Calu3 (cell line): Measurements from ENCODE around the gene UBE2J2. TPM values are rescaled to one million over a fixed set of nuclear protein-coding genes. Genes with fewer than 3 reads are reported as not detected.

Experiments
- BruUV-seq: library from RNA; stranded (reverse); fragments of 400-500 nt; replicated peaks from 2 replicates; lab custom pipeline; 2021; lab: Mats Ljungman, UMichigan
- CTCF ChIA-PET: fragments of 300-600 bp; sonication (Branson Sonifier 250); formaldehyde crosslinking; loops from one replicate; lab custom pipeline; 2022; ENCODE audit warnings: antibody characterized with exemption; lab: Charles Lee
- DNase-seq: peaks from one replicate; pipeline ENCODE4 v3.0.0; 2022
- H3K27ac Mint-ChIP-seq: one replicate; pipeline ENCODE4 v1.8.0; 2022; ENCODE audit warnings: mixed read lengths; ENCODE audit not compliant: unreplicated experiment
- H3K27me3 Mint-ChIP-seq: one replicate; pipeline ENCODE4 v1.8.0; 2022; ENCODE audit warnings: mixed read lengths; ENCODE audit not compliant: unreplicated experiment
- H3K36me3 Mint-ChIP-seq: one replicate; pipeline ENCODE4 v1.8.0; 2022; ENCODE audit warnings: mild to moderate bottlenecking, moderate library complexity, mixed read lengths; ENCODE audit not compliant: insufficient read depth, unreplicated experiment
- H3K4me1 Mint-ChIP-seq: one replicate; pipeline ENCODE4 v1.8.0; 2022; ENCODE audit warnings: mild to moderate bottlenecking, low read depth, mixed read lengths; ENCODE audit not compliant: unreplicated experiment
- H3K4me3 Mint-ChIP-seq: one replicate; pipeline ENCODE4 v1.8.0; 2022; ENCODE audit warnings: mild to moderate bottlenecking, low read depth, moderate library complexity, mixed read lengths; ENCODE audit not compliant: unreplicated experiment
- H3K9me3 Mint-ChIP-seq: one replicate; pipeline ENCODE4 v1.8.0; 2022; ENCODE audit warnings: low read depth, mixed read lengths; ENCODE audit not compliant: unreplicated experiment
- intact Hi-C: fragments of 100-400 bp; cut with micrococcal nuclease; formaldehyde crosslinking; loops from one replicate; pipeline ENCODE4 v1.10.0; 2022; ENCODE audit not compliant: unreplicated experiment
- total RNA-seq: library from RNA; stranded (reverse); gene quantifications from 2 replicates; pipeline ENCODE4 v1.2.3, GENCODE V29; 2022
- TF ChIP-seq, protein P1 (sequence below): fragments of 200-600 bp; IDR thresholded peaks from one replicate; pipeline ENCODE4 v1.8.0; 2022; ENCODE audit warnings: antibody characterized with exemption; ENCODE audit not compliant: unreplicated experiment

Gene UBE2J2
- total RNA-seq, 1 experiment from 2014 or later = 45.6 TPM

DNA sequence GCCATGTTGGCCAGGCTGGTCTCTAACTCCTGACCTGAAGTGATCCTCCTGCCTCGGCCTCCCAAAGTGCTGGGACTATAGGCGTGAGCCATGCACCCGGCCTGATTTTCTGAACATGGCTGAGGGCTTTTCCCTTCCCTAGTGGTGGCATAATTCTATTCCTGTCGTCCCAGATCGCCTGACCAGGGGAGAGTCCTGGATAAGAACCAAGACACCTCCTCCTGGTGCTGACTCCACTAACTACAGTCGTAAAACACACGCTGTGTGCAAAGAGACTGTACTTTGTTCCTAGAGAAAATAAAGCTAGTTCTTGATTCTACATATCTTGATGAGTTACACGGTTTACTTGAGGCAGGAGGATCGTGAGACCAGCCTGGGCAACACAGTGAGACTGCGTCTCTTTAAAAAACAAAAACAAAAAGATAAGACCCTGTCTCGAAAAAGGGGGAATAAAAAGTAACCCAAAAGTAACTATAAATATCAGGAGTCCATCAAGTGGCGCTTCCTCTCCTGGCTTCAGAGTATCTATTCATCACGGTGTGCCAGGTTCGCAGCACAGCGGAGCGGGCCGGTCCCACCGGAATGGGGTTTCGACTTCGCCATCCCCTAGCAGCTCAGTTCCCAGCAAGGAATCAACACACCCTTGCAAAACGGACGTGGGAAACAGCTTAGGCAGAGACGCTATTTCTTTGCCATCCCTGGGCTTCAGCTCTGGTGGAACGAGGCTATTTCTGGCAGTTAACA lies 42.8 kb downstream of the UBE2J2 start:
- Mint-ChIP-seq H3K27me3 (no peaks in the 10 kb centered on the region), H3K27ac (peak overlapping the region; percentile 85), H3K36me3 (peaks cover 39% of the 10 kb centered on the region), H3K9me3 (no peaks in the 10 kb centered on the region), H3K4me3 (peak overlapping the region; percentile 79), H3K4me1 (peaks cover 16% of the 10 kb centered on the region)
- DNase-seq = no peak
- intact Hi-C loops = loop anchor here (10.0 kb wide), 1 partner anchor 66 kb away; no protein-coding TSS in a partner anchor
- CTCF ChIA-PET = interaction anchor here (0.6 to 1.5 kb wide), 2 partner anchors 73 to 108 kb away, joined by 5 to 8 read pairs; no protein-coding TSS in a partner anchor
- TF ChIP-seq, protein P1, sequence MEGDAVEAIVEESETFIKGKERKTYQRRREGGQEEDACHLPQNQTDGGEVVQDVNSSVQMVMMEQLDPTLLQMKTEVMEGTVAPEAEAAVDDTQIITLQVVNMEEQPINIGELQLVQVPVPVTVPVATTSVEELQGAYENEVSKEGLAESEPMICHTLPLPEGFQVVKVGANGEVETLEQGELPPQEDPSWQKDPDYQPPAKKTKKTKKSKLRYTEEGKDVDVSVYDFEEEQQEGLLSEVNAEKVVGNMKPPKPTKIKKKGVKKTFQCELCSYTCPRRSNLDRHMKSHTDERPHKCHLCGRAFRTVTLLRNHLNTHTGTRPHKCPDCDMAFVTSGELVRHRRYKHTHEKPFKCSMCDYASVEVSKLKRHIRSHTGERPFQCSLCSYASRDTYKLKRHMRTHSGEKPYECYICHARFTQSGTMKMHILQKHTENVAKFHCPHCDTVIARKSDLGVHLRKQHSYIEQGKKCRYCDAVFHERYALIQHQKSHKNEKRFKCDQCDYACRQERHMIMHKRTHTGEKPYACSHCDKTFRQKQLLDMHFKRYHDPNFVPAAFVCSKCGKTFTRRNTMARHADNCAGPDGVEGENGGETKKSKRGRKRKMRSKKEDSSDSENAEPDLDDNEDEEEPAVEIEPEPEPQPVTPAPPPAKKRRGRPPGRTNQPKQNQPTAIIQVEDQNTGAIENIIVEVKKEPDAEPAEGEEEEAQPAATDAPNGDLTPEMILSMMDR = no peak
- TSS peak; percentile 89 for BruUV-seq

DNA sequence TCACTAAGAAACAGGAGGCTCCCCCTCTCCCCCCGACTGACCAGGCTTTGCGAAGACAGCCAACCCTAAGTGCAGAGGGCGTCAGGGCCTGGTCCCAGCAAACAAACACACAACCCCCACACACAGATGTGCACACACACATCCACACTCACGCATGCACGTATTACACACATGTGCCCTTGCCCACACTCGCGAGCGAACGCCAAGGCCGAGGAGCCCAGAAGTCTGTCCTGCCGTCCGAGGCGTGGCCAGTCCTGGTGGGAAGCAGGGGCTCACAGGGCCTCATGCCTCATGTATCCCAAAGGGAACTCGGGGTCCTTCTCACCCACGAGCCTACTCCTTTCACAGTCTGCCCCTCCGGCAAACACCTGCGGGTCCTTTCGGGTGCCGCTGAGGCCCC lies 43.9 kb downstream of the UBE2J2 start:
- no peaks in the 10 kb centered on the region for H3K9me3 Mint-ChIP-seq
- TF ChIP-seq, protein P1 = no peak
- peaks cover 40% of the 10 kb centered on the region for H3K36me3 Mint-ChIP-seq
- peak overlapping the region; percentile 79 for H3K4me3 Mint-ChIP-seq
- CTCF ChIA-PET = interaction anchor here (1.5 kb wide), 1 partner anchor 107 kb away, joined by 8 read pairs; no protein-coding TSS in a partner anchor
- no peaks in the 10 kb centered on the region for H3K27me3 Mint-ChIP-seq
- intact Hi-C loops = loop anchor here (10.0 kb wide), 1 partner anchor 65 kb away; no protein-coding TSS in a partner anchor
- no peak overlapping the region for H3K27ac Mint-ChIP-seq
- H3K4me1 Mint-ChIP-seq = peaks cover 16% of the 10 kb centered on the region
- DNase-seq = no peak
- BruUV-seq = no TSS peak

DNA sequence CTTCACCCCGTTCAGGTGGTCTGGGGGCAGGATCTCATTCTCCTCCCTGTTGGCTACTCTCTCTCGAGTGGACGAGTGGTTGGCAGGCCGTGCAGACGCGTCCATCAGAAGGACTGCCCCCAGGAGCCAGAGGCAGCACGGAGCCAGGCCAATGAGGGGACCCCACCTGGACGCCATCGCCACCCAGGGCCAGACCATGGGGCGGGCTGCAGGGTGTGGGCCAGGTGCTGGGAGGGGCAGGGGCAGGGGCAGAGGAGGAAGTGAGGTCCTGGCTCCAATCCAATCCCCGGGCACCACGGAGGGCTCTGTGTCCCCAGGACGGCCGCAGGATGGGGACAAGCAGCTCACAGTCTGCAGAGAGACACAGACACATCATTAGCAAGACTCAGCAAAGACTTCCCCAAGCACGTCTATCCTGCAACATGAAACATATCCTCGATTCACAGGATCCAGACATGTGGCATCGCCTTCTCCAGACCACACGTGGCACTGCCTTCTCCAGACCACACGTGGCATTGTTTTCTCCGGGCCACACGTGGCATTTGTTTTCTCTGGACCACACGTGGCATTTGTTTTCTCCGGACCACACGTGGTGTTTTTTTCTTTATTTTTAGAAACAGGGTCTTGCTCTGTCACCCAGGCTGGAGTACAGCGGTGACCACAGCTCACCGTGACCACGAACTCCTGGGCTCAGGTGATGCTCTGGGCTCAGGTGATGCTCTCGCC lies 44.9 kb downstream of the UBE2J2 start:
- H3K27ac Mint-ChIP-seq = no peak overlapping the region
- no peak overlapping the region for H3K4me3 Mint-ChIP-seq
- H3K4me1 Mint-ChIP-seq = peaks cover 12% of the 10 kb centered on the region
- peaks cover 37% of the 10 kb centered on the region for H3K36me3 Mint-ChIP-seq
- no peaks in the 10 kb centered on the region for H3K9me3 Mint-ChIP-seq
- BruUV-seq = no TSS peak
- TF ChIP-seq, protein P1 = no peak
- intact Hi-C loops = no loop called here
- H3K27me3 Mint-ChIP-seq = no peaks in the 10 kb centered on the region
- no peak for DNase-seq
- CTCF ChIA-PET = no interaction called here

DNA sequence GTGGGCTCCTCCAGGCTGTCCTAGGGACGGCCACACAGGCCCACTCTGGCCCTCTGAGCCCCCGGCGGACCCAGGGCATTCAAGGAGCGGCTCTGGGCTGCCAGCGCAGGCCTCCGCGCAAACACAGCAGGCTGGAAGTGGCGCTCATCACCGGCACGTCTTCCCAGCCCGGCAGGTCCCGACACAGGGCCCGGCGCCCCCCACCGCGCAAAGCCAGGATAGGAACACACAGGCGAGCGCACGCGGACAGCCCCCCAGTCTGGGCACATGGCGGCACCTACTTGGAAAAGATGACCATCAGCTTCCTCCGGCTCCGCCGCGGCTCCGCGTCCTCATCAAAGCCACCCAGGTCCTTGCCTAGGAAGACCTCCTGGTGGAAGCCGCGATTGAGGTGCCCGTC lies 45.5 kb downstream of the UBE2J2 start:
- H3K36me3 Mint-ChIP-seq = peaks cover 42% of the 10 kb centered on the region
- CTCF ChIA-PET = no interaction called here
- H3K4me3 Mint-ChIP-seq = no peak overlapping the region
- no peaks in the 10 kb centered on the region for H3K27me3 Mint-ChIP-seq
- TF ChIP-seq, protein P1 = no peak
- no peak overlapping the region for H3K27ac Mint-ChIP-seq
- no peaks in the 10 kb centered on the region for H3K9me3 Mint-ChIP-seq
- H3K4me1 Mint-ChIP-seq = peaks cover 8% of the 10 kb centered on the region
- intact Hi-C loops = no loop called here
- no peak for DNase-seq
- BruUV-seq = no TSS peak
